ENCODE results near the gene PHF11.

The PHF11 gene

GRCh38 chr13:49495783-49496762, at the start of gene PHF11:
Gene PHF11 (plus strand): TSS chr13:49495953. CDS start chr13:49496002, 49 bp downstream.
- peak; percentile 91 for DNase-seq

GRCh38 chr13:49446473-49446872, 49.3 kb upstream of the PHF11 start:
- DNase-seq = no peak

DNA sequence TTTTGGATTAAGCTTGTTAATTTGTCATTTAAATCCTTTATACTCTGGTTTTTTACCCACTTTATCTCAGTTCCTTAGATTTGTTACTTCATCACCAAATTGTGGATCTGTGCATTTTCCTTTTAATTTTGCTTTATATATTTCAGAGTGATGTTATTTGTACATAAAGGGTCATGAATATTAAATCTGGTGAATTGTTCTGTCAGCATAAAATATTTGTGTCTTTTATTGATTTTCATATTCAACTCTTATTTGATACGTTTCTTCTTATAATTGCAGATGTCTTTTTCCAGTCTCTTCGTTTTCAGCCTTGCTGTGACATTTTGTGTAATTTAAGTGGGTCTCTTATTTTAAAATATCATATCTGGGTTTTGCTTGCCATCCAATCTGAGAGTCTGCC, 47.0 kb upstream of the PHF11 start:
- DNase-seq = no peak

DNA sequence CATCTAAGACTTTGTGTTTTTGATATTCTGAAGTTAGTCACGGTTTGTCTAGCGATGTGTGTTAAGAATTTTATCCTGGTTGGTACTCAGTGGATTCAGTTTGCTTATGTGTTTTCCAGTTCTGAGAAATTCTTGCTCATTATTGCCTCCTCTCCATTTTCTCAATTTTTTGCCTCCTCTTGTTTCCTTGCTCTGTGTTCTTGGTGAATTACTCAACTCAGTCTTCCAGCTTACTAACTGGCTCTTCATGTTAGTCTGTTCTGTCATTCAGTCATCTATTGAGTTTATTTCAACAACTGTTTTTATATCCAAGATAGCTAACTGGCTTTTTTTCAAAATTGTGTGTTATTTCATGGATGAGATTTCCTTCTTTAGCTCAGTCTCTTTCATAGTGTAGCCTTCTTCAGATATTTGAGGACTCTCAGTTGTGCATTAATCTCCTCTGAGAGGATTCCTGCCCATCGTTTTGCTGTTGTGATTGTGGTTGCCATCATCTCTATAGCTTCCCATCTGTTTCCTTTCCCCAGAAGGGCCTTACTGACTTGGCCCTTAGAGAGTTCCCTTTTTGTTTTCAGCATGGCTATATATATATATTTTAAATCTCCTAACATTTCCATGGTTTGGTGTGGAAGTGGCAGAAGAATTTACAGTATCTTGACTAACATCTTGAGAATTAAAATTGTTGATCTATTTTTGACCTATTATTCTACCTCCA, 45.5 kb upstream of the PHF11 start:
- DNase-seq = no peak

DNA sequence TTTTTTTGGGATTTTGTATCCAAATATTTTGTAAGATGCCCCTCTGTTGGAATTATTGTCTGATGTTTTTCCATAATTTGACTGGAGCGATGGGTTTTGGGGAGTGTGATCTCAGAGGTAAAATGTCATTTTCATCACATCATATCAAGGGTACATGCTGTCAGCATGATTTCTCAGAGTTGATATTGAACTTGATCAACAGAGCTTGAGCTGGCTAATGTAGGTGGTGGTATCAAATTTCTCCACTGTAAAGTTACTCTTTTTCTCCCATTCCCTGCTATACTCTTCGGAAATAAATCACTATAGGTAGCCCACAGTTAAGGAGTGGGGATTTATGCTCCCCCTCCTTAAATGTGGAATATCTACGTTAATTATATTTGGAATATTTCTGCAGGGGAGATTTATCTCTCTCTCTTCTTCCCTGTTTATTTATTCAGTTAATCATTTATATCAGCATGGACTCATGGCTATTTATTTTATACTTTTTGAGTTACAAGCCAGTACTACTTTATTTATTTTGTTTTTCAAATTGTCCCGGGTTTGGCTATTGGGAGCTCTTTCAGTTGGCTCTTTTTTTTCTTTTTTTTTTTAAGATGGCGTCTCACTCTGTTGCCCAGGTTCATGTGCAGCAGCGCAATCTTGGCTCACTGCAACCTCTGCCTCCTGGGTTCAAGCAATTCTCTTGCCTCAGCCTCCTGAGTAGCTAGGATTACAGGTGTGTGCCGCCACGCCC, 42.9 kb upstream of the PHF11 start:
- DNase-seq = no peak

GRCh38 chr13:49453465-49453864, 42.3 kb upstream of the PHF11 start:
- DNase-seq = no peak

DNA sequence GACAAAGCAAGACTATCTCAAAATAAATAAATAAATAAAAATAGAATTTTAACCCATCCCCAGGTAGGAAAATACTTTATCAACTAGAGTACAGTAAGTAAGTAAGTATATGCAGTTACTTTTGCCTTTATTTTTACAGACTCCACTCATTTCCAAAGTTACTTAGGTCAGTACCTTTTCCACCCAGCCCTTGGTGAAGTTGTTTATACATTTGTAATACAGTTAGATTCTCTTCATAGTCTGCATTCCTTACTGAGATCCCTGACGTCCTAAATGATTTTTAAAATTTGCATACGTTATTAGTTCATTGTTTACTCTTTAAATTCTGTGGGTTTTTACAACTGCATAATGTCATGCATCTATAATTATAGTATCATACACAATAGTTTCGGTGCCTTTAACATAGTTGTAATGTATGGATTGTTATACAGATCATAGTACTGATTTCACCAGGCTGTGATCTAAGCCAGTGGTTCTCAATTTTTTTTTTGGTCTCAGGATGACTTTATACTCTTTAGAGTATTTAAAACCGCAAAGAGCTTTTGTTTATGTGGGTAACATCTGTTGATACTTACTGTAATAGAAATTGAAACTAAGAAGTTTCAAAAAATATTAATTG, 41.3 kb upstream of the PHF11 start:
- peak; percentile 44 for DNase-seq

DNA sequence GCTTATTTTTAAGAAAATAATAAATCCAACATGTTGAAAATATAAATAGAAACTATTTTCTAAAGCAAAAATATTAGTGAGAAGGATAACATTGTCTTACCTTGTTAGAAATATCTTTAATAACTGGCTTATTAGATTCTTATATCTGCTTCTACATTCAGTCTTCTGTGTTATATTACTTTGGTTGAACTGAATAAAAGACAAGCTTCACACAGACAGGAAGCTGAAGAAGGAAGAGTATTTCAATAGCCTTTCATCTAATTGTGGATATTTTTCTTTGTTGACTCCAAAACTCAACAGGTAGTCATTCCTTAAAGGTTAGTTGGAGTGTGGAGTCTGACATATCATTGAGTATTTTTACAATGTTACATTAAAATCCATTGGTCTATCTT, 40.8 kb upstream of the PHF11 start:
- DNase-seq = no peak

- no peak for DNase-seq
Measured at GRCh38 chr13:49456156-49456555, 39.6 kb upstream of the PHF11 start.

GRCh38 chr13:49457221-49457620, 38.5 kb upstream of the PHF11 start:
- no peak for DNase-seq

- no peak for DNase-seq
Measured at GRCh38 chr13:49459580-49459979, 36.2 kb upstream of the PHF11 start.

DNA sequence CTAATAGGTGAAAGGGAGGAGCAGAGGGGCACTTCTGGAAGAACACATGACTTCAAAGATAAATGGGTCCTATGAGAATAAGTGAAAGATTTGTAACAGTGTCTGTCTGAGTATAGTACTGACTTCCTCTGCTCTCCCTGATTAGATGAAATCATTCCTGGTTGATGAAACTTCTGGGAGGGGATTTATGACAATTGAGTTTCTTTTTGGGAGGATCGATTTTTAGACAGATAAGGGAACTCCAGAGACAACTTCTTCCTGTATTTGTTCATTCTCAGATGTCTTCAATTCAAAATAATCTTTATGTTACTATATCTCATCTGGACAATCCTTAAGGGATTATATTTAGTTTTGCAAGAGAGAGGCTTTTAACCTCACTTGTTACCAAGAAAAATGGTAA, 31.7 kb upstream of the PHF11 start:
- DNase-seq = no peak

- DNase-seq = no peak
Measured at GRCh38 chr13:49464621-49465325, 31.0 kb upstream of the PHF11 start.

GRCh38 chr13:49466292-49466838, 29.4 kb upstream of the PHF11 start:
- DNase-seq = no peak

- no peak for DNase-seq
Measured at GRCh38 chr13:49472186-49472585, 23.6 kb upstream of the PHF11 start.

GRCh38 chr13:49476529-49476928, 19.2 kb upstream of the PHF11 start:
- DNase-seq = no peak

DNA sequence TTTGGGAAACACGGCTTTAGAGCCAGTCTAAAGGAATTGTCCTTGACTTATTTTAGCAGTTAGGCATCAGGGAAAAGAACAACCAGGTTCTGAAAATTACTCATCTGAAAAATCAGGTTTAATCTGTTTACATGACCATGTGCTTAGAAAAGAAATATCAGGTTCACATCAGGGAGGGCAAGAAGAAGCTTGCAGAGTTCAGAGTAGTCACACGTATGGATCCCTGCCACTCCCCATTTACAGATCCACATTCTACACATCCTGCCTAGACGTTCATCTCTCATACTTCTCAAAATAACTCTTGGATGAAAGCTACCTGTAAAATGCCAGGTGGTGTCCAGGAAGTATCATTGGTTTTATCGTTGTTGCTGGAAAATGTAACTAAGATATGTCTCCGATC, 14.0 kb upstream of the PHF11 start:
- no peak for DNase-seq

DNA sequence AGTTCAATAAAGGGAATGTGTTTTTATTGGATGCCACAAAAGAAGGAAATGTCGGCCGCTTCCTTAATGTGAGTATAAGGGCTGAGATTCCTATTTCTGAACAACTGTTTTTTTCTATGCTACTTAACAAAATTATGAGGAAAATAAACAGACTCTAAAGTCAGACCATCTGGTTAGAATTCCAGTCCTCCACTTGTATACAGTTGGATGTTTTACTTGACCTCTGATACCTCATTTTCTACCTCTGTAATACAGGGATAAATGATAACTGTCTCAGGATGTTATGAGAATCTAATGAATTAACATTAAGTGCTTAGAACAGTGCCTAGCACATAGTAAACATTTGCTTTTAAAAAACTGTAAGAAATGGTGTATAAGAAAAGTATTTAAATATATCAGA, 7.2 kb upstream of the PHF11 start:
- DNase-seq = no peak

- no peak for DNase-seq
Measured at GRCh38 chr13:49494645-49495044, 1.1 kb upstream of the PHF11 start.

DNA sequence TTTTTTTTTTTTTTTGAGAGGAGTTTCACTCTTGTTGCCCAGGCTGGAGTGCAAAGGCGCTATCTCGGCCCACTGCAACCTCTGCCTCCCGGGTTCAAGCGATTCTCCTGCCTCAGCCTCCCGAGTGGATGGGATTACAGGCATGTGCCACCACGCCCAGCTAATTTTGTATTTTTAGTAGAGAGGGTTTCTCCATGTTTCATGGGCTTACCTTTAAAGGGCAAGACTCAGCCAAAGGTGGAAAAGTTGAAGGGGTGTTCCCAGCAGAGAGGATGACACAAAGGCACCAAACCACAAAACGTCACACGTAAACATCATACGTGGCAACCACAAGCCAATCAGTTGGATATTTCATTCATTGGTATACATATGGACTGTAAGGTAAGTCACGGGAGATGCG, 1.1 kb downstream of the PHF11 start:
- DNase-seq = peak; percentile 56

GRCh38 chr13:49497272-49497671, 1.5 kb downstream of the PHF11 start:
- no peak for DNase-seq

- peak; percentile 4 for DNase-seq
Measured at GRCh38 chr13:49498206-49498605, 2.5 kb downstream of the PHF11 start.

All from CD4-positive, alpha-beta T cell treated with Interleukin-4 for 4 hours (primary cell).